Measurements from ENCODE around the gene SNX4. TPM values are rescaled to one million over a fixed set of nuclear protein-coding genes. Genes with fewer than 3 reads are reported as not detected.

The SNX4 gene
- polyA plus RNA-seq, 1 donor from 2014 or later, result 180 TPM

- Histone ChIP-seq H3K79me2 (replicated peaks; ENCODE audit: insufficient read depth, low read length) (no peaks in the 10 kb centered on the region), H3K9me3 (ENCODE audit: low read length) (peaks cover 4% of the 10 kb centered on the region), H3K9me2 (ENCODE audit: insufficient read depth, low read length) (no peaks in the 10 kb centered on the region), H3K4me2 (ENCODE audit: low read length) (no peak overlapping the region), H3K27ac (ENCODE audit: low read length) (no peak overlapping the region), H3K9ac (ENCODE audit: low read length) (no peak overlapping the region), H3K27me3 (ENCODE audit: insufficient read depth, low read depth, low read length) (no peaks in the 10 kb centered on the region), H3K36me3 (ENCODE audit: insufficient read depth, low read length) (no peaks in the 10 kb centered on the region), H2AFZ (ENCODE audit: low read depth, low read length) (no peak overlapping the region), H3K4me3 (ENCODE audit: low read length) (no peak overlapping the region), H4K20me1 (ENCODE audit: insufficient read depth) (no peaks in the 10 kb centered on the region), H3F3A (ENCODE audit: insufficient read depth, low read length, poor library complexity, severe bottlenecking) (no peaks in the 10 kb centered on the region)
- TF ChIP-seq REST (IDR thresholded peaks at IDR 0.05; ENCODE audit: borderline replicate concordance), result no peak
- TF ChIP-seq EP300 (conservative IDR thresholded peaks at IDR 0.05; ENCODE audit: poor library complexity, severe bottlenecking), result no peak
- no peak for TF ChIP-seq RAD21 (conservative IDR thresholded peaks at IDR 0.05)
- no peak for TF ChIP-seq POLR2AphosphoS5 (IDR thresholded peaks at IDR 0.05)
- TF ChIP-seq EZH2 (IDR thresholded peaks at IDR 0.05; ENCODE audit: borderline replicate concordance, insufficient read depth, low read length, poor library complexity, severe bottlenecking), result no peak
- no peak for TF ChIP-seq CTCF (IDR thresholded peaks at IDR 0.05; ENCODE audit: poor library complexity, severe bottlenecking)
- TF ChIP-seq SMC3 (conservative IDR thresholded peaks at IDR 0.05; ENCODE audit: poor library complexity), result no peak
- no peak for TF ChIP-seq MXI1 (conservative IDR thresholded peaks at IDR 0.05; ENCODE audit: poor library complexity, severe bottlenecking)
- TF ChIP-seq TAF1 (IDR thresholded peaks at IDR 0.05; ENCODE audit: low read depth), result no peak
Measured at GRCh38 chr3:125440970-125441369, 79.0 kb downstream of the SNX4 start.

- H3K4me3 ChIP-seq (ENCODE audit: low read length), result no peak overlapping the region
- no peak overlapping the region for H2AFZ ChIP-seq (ENCODE audit: low read depth, low read length)
- no peaks in the 10 kb centered on the region for H4K20me1 ChIP-seq (ENCODE audit: insufficient read depth)
- no peak for TF ChIP-seq POLR2AphosphoS5 (IDR thresholded peaks at IDR 0.05)
- no peak for TF ChIP-seq MXI1 (conservative IDR thresholded peaks at IDR 0.05; ENCODE audit: poor library complexity, severe bottlenecking)
- no peak for TF ChIP-seq CTCF (IDR thresholded peaks at IDR 0.05; ENCODE audit: poor library complexity, severe bottlenecking)
- no peak for TF ChIP-seq RAD21 (conservative IDR thresholded peaks at IDR 0.05)
- TF ChIP-seq SMC3 (conservative IDR thresholded peaks at IDR 0.05; ENCODE audit: poor library complexity), result no peak
- no peak for TF ChIP-seq EZH2 (IDR thresholded peaks at IDR 0.05; ENCODE audit: borderline replicate concordance, insufficient read depth, low read length, poor library complexity, severe bottlenecking)
- no peak for TF ChIP-seq TAF1 (IDR thresholded peaks at IDR 0.05; ENCODE audit: low read depth)
- no peak for TF ChIP-seq REST (IDR thresholded peaks at IDR 0.05; ENCODE audit: borderline replicate concordance)
- no peak for TF ChIP-seq EP300 (conservative IDR thresholded peaks at IDR 0.05; ENCODE audit: poor library complexity, severe bottlenecking)
- no peaks in the 10 kb centered on the region for H3K36me3 ChIP-seq (ENCODE audit: insufficient read depth, low read length)
- H3K4me2 ChIP-seq (ENCODE audit: low read length), result no peak overlapping the region
- peaks cover 4% of the 10 kb centered on the region for H3K9me3 ChIP-seq (ENCODE audit: low read length)
- no peak overlapping the region for H3K27ac ChIP-seq (ENCODE audit: low read length)
- H3K9ac ChIP-seq (ENCODE audit: low read length), result no peak overlapping the region
- H3F3A ChIP-seq (ENCODE audit: insufficient read depth, low read length, poor library complexity, severe bottlenecking), result no peaks in the 10 kb centered on the region
- H3K27me3 ChIP-seq (ENCODE audit: insufficient read depth, low read depth, low read length), result no peaks in the 10 kb centered on the region
- H3K79me2 ChIP-seq (replicated peaks; ENCODE audit: insufficient read depth, low read length), result no peaks in the 10 kb centered on the region
- no peaks in the 10 kb centered on the region for H3K9me2 ChIP-seq (ENCODE audit: insufficient read depth, low read length)
Measured at GRCh38 chr3:125440559-125440955, 79.4 kb downstream of the SNX4 start.
